ENCODE results near the gene SLC6A13. TPM values are rescaled to one million over a fixed set of nuclear protein-coding genes. Genes with fewer than 3 reads are reported as not detected.
"Not testable (repeated sequence)": the region's sequence is repeated elsewhere in the genome, so short reads cannot be mapped to it uniquely, and the experiment has no call there.

The SLC6A13 gene
- total RNA-seq, 3 donors from 2014 or later: 0.81 TPM; not detected in 2

DNA sequence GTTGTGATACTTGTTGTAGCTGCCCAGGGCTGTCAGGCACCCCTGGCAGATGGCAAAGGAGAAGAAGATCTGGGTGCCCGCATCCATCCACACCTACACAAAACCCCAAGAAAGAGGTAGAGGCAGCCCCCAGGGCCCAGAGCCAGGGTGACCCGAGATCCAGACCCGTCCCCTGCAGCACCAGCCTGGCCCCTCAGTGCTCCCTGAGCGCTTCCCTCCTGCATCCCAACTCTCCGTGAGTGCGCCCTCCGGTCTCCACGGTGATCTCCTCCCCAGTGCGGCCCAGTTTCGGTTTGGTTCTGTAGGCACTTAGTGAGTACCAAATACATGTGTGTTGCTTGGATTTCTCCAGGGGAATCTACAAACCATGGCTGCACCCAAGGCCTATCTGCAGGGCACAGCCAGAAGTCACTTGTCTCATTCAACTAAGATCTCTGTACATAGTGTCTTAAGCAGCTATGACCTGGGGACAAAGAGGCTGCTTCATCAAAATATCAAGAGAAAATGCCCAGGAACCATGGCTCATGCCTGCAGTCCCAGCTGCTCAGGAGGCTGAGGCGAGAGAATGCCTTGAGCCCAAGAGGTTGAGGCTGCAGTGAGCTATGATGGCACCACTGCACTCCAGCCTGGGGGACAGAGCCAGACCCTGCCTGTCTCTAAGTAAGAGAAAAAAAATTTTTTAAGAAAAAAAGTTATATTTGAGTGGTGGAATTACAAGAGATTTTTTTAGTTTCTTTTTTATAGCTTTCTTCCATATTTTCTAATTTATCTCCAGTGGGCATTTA, 64.5 kb downstream of the SLC6A13 start:
- Mint-ChIP-seq H3K4me3 (no peak overlapping the region), H3K9me3 (no peaks in the 10 kb centered on the region), H3K27me3 (ENCODE audit: low read depth) (peaks cover 22% of the 10 kb centered on the region), H3K36me3 (ENCODE audit: insufficient read depth) (no peaks in the 10 kb centered on the region), H3K4me1 (ENCODE audit: low read depth) (no peaks in the 10 kb centered on the region)
- ATAC-seq: no peak
- no peak for DNase-seq

- no peaks in the 10 kb centered on the region for H3K4me1 Mint-ChIP-seq (ENCODE audit: low read depth)
- ATAC-seq: no peak
Observed at GRCh38 chr12:197347-197746, 65.3 kb downstream of the SLC6A13 start.

DNA sequence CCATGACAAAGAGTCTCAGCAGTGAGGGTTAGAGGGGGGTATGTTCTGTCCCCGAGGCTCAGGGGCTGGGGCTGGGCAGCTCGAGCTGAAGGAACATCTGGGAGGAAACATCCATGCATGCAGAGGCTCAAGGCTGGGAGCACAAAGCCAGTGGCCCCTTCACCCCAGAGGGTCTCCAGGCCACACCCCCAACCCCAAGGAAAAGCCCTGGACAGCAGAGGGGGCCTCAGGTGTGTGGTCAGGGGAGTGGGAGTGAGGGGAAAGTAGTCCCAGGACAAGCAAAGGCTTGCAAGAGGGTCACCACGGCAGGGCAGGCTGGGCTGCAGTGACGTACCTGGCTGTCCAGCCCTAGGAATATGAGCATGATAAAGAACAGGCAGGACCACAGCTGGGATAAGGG, 66.2 kb downstream of the SLC6A13 start:
- Mint-ChIP-seq H3K27me3 (ENCODE audit: low read depth) (peaks cover 13% of the 10 kb centered on the region), H3K4me1 (ENCODE audit: low read depth) (no peaks in the 10 kb centered on the region), H3K36me3 (ENCODE audit: insufficient read depth) (no peaks in the 10 kb centered on the region), H3K4me3 (no peak overlapping the region), H3K9me3 (no peaks in the 10 kb centered on the region)
- DNase-seq (no peak), ATAC-seq (no peak)

More at GRCh38 chr12:197347-197746, 65.3 kb downstream of the SLC6A13 start:
- Mint-ChIP-seq H3K9me3 (no peaks in the 10 kb centered on the region), H3K4me3 (no peak overlapping the region), H3K36me3 (ENCODE audit: insufficient read depth) (no peaks in the 10 kb centered on the region), H3K27me3 (ENCODE audit: low read depth) (peaks cover 21% of the 10 kb centered on the region)
- DNase-seq: no peak

- no peaks in the 10 kb centered on the region for H3K4me1 Mint-ChIP-seq (ENCODE audit: low read depth)
- H3K27me3 Mint-ChIP-seq (ENCODE audit: low read depth): peaks cover 9% of the 10 kb centered on the region
- DNase-seq (no peak), ATAC-seq (no peak)
- H3K36me3 Mint-ChIP-seq (ENCODE audit: insufficient read depth): no peaks in the 10 kb centered on the region
- no peak overlapping the region for H3K4me3 Mint-ChIP-seq
- H3K9me3 Mint-ChIP-seq: no peaks in the 10 kb centered on the region
Observed at GRCh38 chr12:195951-196350, 66.7 kb downstream of the SLC6A13 start.

DNA sequence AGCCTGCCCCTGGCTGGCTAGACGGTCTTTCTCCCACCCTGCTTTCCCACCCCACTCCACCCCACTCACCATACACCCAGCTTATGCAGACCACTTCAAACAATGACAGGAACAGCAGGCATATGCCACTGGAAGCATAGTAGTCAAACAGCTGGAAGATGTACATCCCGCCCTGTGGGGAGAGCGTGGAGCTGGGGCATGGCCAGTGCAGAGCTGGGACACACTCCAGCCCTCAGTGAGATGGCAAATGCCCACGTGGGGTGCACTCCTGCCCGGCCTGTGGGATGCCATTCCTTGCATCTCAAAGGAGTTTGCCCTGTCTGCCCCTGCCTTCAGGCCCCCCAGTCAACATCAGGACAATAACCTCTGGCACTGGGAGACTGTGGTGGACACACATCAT, 67.5 kb downstream of the SLC6A13 start:
- Mint-ChIP-seq H3K27me3 (ENCODE audit: low read depth) (peaks cover 7% of the 10 kb centered on the region), H3K4me3 (no peak overlapping the region), H3K9me3 (no peaks in the 10 kb centered on the region), H3K4me1 (ENCODE audit: low read depth) (no peaks in the 10 kb centered on the region), H3K36me3 (ENCODE audit: insufficient read depth) (no peaks in the 10 kb centered on the region)
- no peak for DNase-seq
- ATAC-seq: no peak

DNA sequence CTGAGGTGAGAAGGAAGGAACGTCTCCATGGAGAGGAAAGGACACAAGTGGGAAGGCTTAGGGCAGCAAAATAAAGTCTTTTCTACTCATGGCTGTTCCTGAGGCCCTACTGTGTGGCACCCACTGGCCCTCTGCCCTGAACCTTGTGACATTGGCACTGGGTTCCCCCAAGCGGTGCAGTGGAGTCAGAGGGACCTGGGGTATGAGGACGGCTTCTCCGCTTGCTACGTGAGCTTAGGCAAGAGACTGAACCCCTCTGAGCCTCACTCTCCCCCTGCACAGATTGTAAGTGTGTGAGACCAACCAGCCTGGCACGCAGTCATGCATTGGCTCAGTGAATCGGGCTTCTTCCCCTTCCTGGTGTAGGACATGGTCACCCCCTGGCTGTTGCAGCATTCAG, 68.4 kb downstream of the SLC6A13 start:
- Mint-ChIP-seq H3K4me1 (ENCODE audit: low read depth) (no peaks in the 10 kb centered on the region), H3K36me3 (ENCODE audit: insufficient read depth) (no peaks in the 10 kb centered on the region), H3K27me3 (ENCODE audit: low read depth) (peaks cover 16% of the 10 kb centered on the region), H3K9me3 (no peaks in the 10 kb centered on the region), H3K4me3 (no peak overlapping the region)
- no peak for ATAC-seq
- DNase-seq: no peak

- Mint-ChIP-seq H3K9me3 (no peaks in the 10 kb centered on the region), H3K4me3 (no peak overlapping the region), H3K4me1 (ENCODE audit: low read depth) (peaks cover 2% of the 10 kb centered on the region), H3K27me3 (ENCODE audit: low read depth) (peaks cover 22% of the 10 kb centered on the region), H3K36me3 (ENCODE audit: insufficient read depth) (no peaks in the 10 kb centered on the region)
- DNase-seq (no peak), ATAC-seq (no peak)
Observed at GRCh38 chr12:193261-193660, 69.4 kb downstream of the SLC6A13 start.

- peaks cover 27% of the 10 kb centered on the region for H3K27me3 Mint-ChIP-seq (ENCODE audit: low read depth)
Observed at GRCh38 chr12:191541-191940, 71.1 kb downstream of the SLC6A13 start.

DNA sequence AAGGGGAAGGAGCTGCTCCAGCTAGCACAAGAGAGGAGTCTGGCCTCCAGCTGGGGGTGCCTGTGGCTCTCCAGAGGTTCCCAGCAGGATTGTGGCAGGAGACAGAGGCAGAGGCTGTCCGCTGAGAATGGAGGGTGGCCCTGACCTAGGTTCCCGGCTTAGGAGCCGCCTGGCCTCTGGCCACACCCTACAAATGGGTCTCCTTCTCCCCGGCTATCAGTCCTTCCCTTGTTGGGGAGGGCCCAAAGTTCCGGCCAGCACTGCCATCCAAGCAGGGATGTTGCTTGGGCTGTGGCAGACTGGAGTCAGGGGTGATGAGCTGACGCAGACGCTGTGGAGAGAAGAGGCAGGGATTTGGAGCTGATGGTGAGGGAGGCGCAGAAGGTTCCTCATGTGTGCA, 71.8 kb downstream of the SLC6A13 start:
- Mint-ChIP-seq H3K4me3 (no peak overlapping the region), H3K4me1 (ENCODE audit: low read depth) (peaks cover 2% of the 10 kb centered on the region), H3K27me3 (ENCODE audit: low read depth) (peaks cover 27% of the 10 kb centered on the region), H3K9me3 (no peaks in the 10 kb centered on the region), H3K36me3 (ENCODE audit: insufficient read depth) (no peaks in the 10 kb centered on the region)
- DNase-seq (no peak), ATAC-seq (no peak)

More at GRCh38 chr12:191541-191940, 71.1 kb downstream of the SLC6A13 start:
- Mint-ChIP-seq H3K36me3 (ENCODE audit: insufficient read depth) (no peaks in the 10 kb centered on the region), H3K4me1 (ENCODE audit: low read depth) (peaks cover 2% of the 10 kb centered on the region), H3K9me3 (no peaks in the 10 kb centered on the region), H3K4me3 (no peak overlapping the region)
- ATAC-seq (no peak), DNase-seq (no peak)

DNA sequence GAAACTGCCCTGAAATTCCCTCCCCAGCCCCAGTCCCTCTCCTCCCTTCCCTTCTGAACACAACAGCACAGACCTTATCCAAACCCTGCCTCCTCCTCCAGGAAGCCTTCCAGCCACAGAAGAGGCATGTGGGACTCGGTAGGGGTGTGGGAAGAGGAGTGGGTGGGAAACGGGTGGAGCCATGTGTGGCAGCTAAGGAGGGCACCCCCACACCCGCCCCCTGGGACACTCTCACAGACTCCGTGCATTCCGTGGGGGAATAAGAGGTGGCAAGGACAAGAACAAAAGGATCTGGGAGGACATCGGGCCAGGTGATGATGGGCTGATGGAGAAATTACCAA, 73.0 kb downstream of the SLC6A13 start:
- DNase-seq: no peak
- Mint-ChIP-seq H3K9me3 (no peaks in the 10 kb centered on the region), H3K4me1 (ENCODE audit: low read depth) (peaks cover 2% of the 10 kb centered on the region), H3K36me3 (ENCODE audit: insufficient read depth) (no peaks in the 10 kb centered on the region), H3K4me3 (no peak overlapping the region), H3K27me3 (ENCODE audit: low read depth) (peaks cover 30% of the 10 kb centered on the region)
- ATAC-seq: no peak

DNA sequence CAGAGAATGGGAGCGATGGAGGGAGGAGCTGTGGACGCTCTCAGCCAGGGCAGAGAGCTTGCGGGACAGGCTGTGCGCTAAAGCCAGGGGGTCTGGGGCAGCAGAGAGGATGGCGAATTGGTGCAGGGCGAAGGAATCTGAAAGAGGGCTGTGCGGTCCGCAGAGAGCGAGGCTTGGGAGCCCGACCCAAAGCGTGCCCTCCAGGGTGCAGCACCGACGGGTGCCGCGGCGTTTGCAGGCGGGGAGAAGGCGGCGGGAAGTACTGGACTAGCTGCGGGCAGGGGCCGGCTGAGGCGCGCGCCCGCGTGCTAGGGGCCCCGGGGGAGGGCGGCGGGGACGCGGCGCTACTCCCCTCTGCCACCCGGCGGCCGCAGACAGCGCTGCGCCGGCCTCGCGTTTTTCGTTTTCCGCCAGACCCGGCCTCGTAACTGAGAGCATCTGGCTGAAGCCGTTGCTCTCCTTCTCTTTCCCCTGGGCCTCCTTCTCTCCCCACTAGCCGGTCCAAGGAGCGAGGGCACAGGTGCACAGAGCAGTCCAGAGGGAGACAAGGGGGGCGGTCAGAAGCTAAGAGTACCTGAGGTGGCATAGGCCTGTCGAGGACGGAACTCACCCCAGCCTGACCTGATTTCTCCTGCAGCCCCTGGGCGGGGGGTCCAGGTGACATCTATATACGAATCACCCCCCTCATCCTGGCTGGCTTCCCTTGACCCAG, 73.6 kb downstream of the SLC6A13 start:
- no peak for DNase-seq
- Mint-ChIP-seq H3K36me3 (ENCODE audit: insufficient read depth) (no peaks in the 10 kb centered on the region), H3K9me3 (no peaks in the 10 kb centered on the region), H3K4me1 (ENCODE audit: low read depth) (peaks cover 2% of the 10 kb centered on the region), H3K27me3 (ENCODE audit: low read depth) (peaks cover 30% of the 10 kb centered on the region), H3K4me3 (peak overlapping the region; percentile 74)
- ATAC-seq: peak; percentile 84 to 85

GRCh38 chr12:187986-188909, 74.4 kb downstream of the SLC6A13 start:
- H3K4me1 Mint-ChIP-seq (ENCODE audit: low read depth); H3K9me3 Mint-ChIP-seq; DNase-seq; H3K36me3 Mint-ChIP-seq (ENCODE audit: insufficient read depth): not testable (repeated sequence)
- Mint-ChIP-seq H3K4me3 (peak overlapping the region; percentile 74), H3K27me3 (ENCODE audit: low read depth) (peaks cover 30% of the 10 kb centered on the region)
- peak in 1 of 2 donors; percentile 17 for ATAC-seq

DNA sequence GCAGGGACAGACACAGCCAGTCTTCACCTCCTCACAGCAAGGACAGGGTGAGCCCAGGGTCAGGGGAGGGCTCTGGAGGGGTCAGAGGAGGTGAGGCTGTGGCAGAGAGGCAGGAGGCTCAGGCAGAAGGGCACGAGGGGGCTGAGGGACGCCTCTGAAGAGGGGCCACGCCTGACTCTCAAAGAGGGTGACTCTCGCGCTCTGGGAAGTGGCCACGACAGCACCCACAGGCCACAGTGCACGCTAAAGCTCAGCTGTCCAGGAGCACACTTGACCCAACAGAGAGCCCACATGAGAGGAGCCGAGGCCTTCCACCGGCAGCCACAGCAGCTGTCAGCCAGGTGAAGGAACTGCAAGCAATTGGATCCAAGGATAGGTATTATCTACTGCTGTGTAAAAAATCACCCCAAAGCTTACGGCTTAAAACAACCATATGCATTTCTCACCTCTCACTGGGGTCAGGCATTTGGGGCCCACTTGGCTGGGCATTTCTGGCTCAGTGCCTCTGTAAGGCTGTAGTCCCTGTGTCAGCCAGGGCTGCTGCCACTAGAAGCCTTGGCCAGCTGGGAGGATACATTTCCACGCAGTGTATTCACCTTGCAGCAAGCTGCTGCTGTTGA, 76.5 kb downstream of the SLC6A13 start:
- H3K27me3 Mint-ChIP-seq (ENCODE audit: low read depth): peaks cover 33% of the 10 kb centered on the region
- no peak for ATAC-seq

DNA sequence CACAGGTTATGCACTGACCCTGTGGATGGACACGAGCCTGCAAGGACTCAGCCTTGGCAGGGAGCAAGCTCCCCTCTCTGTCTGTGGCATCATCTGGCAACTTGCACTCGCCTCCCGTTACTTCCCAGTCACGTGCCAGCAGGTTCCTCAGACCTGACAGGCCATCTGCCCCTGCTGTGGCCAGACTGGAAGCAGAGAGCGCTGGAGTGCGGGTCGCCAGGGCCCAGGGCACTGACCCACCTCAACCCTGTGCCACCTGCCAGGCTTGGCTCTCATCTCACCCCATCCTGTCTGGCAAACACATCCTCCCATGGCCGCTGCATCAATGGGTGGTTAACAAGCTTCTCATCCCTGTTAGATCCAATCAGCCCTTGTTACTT, 77.1 kb downstream of the SLC6A13 start:
- ATAC-seq: no peak
- Mint-ChIP-seq H3K9me3 (no peaks in the 10 kb centered on the region), H3K4me1 (ENCODE audit: low read depth) (peaks cover 2% of the 10 kb centered on the region), H3K36me3 (ENCODE audit: insufficient read depth) (no peaks in the 10 kb centered on the region), H3K27me3 (ENCODE audit: low read depth) (peaks cover 33% of the 10 kb centered on the region), H3K4me3 (no peak overlapping the region)
- no peak for DNase-seq

More for the DNA sequence above, 76.5 kb downstream of the SLC6A13 start:
- no peak for DNase-seq
- Mint-ChIP-seq H3K4me1 (ENCODE audit: low read depth) (peaks cover 2% of the 10 kb centered on the region), H3K9me3 (no peaks in the 10 kb centered on the region), H3K4me3 (no peak overlapping the region), H3K36me3 (ENCODE audit: insufficient read depth) (no peaks in the 10 kb centered on the region)
